DOHH2 (cell line): ENCODE data around the gene GBF1.

ENCODE experiments used
- EZH2phosphoT487 ChIP-seq: fragments of 200-600 bp; sonication (generic); IDR thresholded peaks from 2 replicates; pipeline ENCODE4 v1.6.1; 2017; ENCODE audit warnings: borderline replicate concordance, mild to moderate bottlenecking, antibody characterized with exemption, low read length, moderate library complexity, mixed read lengths
- TF ChIP-seq, protein P1 (sequence below): fragments of 200-600 bp; sonication (generic); IDR thresholded peaks from one replicate; pipeline ENCODE4 v1.5.1; 2014; ENCODE audit warnings: antibody characterized with exemption, mild to moderate bottlenecking, low read depth, low read length; ENCODE audit not compliant: poor library complexity, severe bottlenecking

DNA sequence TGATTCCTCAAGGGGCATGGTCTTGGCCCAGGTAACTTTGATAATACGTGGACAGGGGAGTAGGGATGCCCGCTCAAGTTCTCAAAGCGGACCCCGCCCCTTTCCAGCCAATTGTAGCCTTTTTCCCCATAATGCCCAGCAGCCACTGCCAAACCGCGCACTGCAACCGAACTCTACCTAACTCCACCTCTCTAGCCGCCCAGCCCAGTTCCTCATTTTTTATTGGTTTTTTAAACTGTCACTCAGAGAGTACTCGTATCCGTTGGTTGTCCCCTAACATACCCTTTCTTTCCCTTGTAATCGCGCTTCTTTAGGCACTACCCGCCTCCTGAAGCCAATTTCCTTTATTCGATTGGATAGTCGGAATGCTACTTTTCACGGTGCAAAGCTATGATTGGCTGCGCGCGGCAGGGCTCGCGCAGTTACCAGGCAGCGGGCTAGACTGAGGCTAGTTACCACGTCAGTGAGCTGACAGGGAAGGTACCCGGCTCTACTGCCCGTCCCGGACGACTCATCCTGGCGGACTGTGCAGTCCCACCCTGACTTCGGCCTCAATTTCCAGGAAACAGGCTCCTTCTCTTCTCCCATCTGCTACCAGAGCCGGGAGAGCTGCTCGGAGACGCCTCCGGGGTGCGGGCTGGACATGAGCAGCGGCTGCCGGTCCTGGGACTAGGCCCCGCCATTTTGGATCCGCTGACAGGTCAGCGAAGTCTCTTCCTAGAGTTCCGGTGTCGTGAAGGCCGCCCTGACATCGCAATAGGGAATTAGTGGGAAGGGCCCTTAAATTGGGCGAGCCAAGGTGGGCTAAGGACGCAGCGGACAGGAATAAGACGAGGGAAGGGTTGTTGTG is at the start of gene GBF1:
- TF ChIP-seq, protein P1, sequence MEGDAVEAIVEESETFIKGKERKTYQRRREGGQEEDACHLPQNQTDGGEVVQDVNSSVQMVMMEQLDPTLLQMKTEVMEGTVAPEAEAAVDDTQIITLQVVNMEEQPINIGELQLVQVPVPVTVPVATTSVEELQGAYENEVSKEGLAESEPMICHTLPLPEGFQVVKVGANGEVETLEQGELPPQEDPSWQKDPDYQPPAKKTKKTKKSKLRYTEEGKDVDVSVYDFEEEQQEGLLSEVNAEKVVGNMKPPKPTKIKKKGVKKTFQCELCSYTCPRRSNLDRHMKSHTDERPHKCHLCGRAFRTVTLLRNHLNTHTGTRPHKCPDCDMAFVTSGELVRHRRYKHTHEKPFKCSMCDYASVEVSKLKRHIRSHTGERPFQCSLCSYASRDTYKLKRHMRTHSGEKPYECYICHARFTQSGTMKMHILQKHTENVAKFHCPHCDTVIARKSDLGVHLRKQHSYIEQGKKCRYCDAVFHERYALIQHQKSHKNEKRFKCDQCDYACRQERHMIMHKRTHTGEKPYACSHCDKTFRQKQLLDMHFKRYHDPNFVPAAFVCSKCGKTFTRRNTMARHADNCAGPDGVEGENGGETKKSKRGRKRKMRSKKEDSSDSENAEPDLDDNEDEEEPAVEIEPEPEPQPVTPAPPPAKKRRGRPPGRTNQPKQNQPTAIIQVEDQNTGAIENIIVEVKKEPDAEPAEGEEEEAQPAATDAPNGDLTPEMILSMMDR, result no peak
- TF ChIP-seq EZH2phosphoT487, result no peak
